Spleen (tissue), 7 donors: ENCODE data around the gene PRKCB.

Source experiments
- POLR2A ChIP-seq, 3 donors: fragments of 450-650 bp; IDR thresholded peaks; one replicate each; pipeline ENCODE4 v1.5.1; 2017; ENCODE audit warnings: antibody characterized with exemption in 3 of 3, mild to moderate bottlenecking in 1 of 3
- TF ChIP-seq, protein P1 (sequence below), 11 experiments: fragments of 200-600 bp in 7 of 11; fragments of 450-650 bp in 4 of 11; sonication (generic) in 4 of 11; IDR thresholded peaks in 8 of 11; conservative IDR thresholded peaks in 3 of 11; 1 replicate in 7 of 11; 2 replicates in 4 of 11; pipeline versions ENCODE4 v1.4.0 to v1.8.0; 2016 to 2021; ENCODE audit warnings: antibody characterized with exemption in 11 of 11, inconsistent platforms in 4 of 11, mild to moderate bottlenecking in 1 of 11
- donor health status: DM: no; HTN: no; CAD: no; lungs with moderate emphysema.
- donor health status: DM: no; HTN: no; CAD: no.
- donor health status: DM: no; HTN: no; CAD: no.

DNA sequence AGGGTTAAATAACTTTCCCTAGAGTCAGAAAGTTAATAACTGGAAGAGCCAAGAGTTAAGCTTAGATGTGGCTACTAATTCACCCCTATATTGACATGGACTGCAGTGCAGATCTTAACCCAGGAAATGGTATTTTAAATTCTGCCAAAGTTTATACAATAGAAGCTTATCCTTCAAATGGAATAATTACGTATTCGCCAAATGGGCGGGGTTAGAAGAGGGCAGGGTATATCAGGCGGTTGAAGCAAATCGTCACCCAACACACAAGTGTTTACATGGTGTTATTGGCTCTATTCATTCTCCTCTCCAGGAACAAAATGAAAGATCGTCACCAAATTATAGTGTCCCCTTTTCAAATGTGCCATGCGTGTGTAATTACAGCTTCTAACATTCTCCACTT, 182.7 kb downstream of the PRKCB start:
- TF ChIP-seq, protein P1, sequence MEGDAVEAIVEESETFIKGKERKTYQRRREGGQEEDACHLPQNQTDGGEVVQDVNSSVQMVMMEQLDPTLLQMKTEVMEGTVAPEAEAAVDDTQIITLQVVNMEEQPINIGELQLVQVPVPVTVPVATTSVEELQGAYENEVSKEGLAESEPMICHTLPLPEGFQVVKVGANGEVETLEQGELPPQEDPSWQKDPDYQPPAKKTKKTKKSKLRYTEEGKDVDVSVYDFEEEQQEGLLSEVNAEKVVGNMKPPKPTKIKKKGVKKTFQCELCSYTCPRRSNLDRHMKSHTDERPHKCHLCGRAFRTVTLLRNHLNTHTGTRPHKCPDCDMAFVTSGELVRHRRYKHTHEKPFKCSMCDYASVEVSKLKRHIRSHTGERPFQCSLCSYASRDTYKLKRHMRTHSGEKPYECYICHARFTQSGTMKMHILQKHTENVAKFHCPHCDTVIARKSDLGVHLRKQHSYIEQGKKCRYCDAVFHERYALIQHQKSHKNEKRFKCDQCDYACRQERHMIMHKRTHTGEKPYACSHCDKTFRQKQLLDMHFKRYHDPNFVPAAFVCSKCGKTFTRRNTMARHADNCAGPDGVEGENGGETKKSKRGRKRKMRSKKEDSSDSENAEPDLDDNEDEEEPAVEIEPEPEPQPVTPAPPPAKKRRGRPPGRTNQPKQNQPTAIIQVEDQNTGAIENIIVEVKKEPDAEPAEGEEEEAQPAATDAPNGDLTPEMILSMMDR (IDR thresholded peaks at IDR 0.05 in 8 of 11, conservative IDR thresholded peaks at IDR 0.05 in 3 of 11) = no peak
- TF ChIP-seq POLR2A (IDR thresholded peaks at IDR 0.05) = no peak
